NCI-H1417 treated with DMSO at 0.1 percent for 48 hours (cell line): ENCODE results near the gene BRD9.
"Not testable (repeated sequence)": the region's sequence is repeated elsewhere in the genome, so short reads cannot be mapped to it uniquely, and the experiment has no call there.

Experiments
- DNase-seq: peaks from one replicate; lab custom pipeline; 2025; lab: John Stamatoyannopoulos, UW

Gene BRD9

GRCh38 chr5:856531-857425 is 35.8 kb downstream of the BRD9 start:
- DNase-seq = no peak

- DNase-seq = no peak
These were observed 36.6 kb downstream of the BRD9 start for GRCh38 chr5:855771-856530.

GRCh38 chr5:854966-855743 is 37.4 kb downstream of the BRD9 start:
- DNase-seq = no peak

- DNase-seq = no peak
These were observed 38.4 kb downstream of the BRD9 start for GRCh38 chr5:854217-854616.

GRCh38 chr5:853416-854090 is 39.0 kb downstream of the BRD9 start:
- not testable (repeated sequence) for DNase-seq

GRCh38 chr5:852431-853401 is 39.9 kb downstream of the BRD9 start:
- no peak for DNase-seq

- no peak for DNase-seq
These were observed 40.6 kb downstream of the BRD9 start for GRCh38 chr5:852018-852417.

GRCh38 chr5:851553-851952 is 41.0 kb downstream of the BRD9 start:
- DNase-seq = no peak

- no peak for DNase-seq
These were observed 41.5 kb downstream of the BRD9 start for GRCh38 chr5:851076-851475.

GRCh38 chr5:850511-851006 is 42.0 kb downstream of the BRD9 start, which contains the start of gene ZDHHC11:
Gene ZDHHC11 (minus strand): TSS chr5:850986. CDS start chr5:850602, 384 bp downstream.
- DNase-seq = no peak

- DNase-seq = no peak
These were observed 42.8 kb downstream of the BRD9 start for GRCh38 chr5:849651-850301.

GRCh38 chr5:848671-849111 is 43.9 kb downstream of the BRD9 start:
- no peak for DNase-seq

GRCh38 chr5:847736-848135 is 44.9 kb downstream of the BRD9 start:
- not testable (repeated sequence) for DNase-seq

- not testable (repeated sequence) for DNase-seq
These were observed 45.4 kb downstream of the BRD9 start for GRCh38 chr5:847212-847611.

GRCh38 chr5:846602-847091 is 46.0 kb downstream of the BRD9 start:
- not testable (repeated sequence) for DNase-seq

- DNase-seq = not testable (repeated sequence)
These were observed 46.7 kb downstream of the BRD9 start for GRCh38 chr5:845676-846601.

GRCh38 chr5:845031-845675 is 47.4 kb downstream of the BRD9 start:
- DNase-seq = not testable (repeated sequence)

GRCh38 chr5:844426-844825 is 48.2 kb downstream of the BRD9 start:
- DNase-seq = not testable (repeated sequence)
